Upper lobe of left lung (tissue), 4 donors: ENCODE measurements around the gene CMTM4.
A peak's percentile ranks its signal among the peaks of the same experiment; 100 is the strongest.

ENCODE experiments used
- CTCF ChIP-seq, 6 experiments: fragments of 450-650 bp in 4 of 6; fragments of 200-600 bp in 2 of 6; sonication (generic) in 2 of 6; IDR thresholded peaks; one replicate each; pipeline ENCODE4 v1.5.1; 2016 to 2019; ENCODE audit warnings: antibody characterized with exemption in 6 of 6
- POLR2A ChIP-seq, 4 donors: fragments of 450-650 bp; IDR thresholded peaks; one replicate each; pipeline ENCODE4 v1.5.1; 2016 to 2017; ENCODE audit warnings: antibody characterized with exemption in 4 of 4, mild to moderate bottlenecking in 2 of 4

DNA sequence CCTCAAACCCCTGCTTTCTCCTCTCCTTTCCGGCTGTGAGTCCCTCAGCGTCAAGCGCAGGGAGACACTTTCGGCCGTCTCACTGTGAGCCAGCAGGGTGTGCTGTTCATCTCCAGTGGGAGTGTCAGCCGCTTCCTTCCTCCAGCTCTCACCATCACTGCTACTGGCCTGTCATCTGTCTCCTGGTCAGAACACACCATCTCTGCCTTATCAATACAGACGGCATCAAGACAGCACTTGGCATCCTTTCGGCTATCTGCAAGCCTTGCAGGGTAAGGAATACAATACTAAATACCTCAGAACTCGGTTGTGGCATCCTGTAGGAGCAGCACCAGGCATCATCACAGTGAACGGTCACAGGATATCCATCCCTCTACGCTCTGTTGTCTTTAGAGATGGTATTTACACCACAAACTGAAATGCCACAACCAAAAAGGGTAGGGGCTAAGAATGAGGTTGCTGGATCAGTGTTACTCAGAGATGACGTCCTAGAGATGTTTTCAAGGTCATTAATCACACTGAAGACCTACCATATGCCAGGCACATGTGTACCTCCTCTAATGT lies 20.7 kb upstream of the CMTM4 start:
- TF ChIP-seq CTCF (IDR thresholded peaks at IDR 0.05) (peak; percentile 25 to 53 (median 48)), POLR2A (IDR thresholded peaks at IDR 0.05) (no peak)
